Measurements from ENCODE around the gene PTPRN2.

PTPRN2 gene

GRCh38 chr7:157884461-157885062 is 703.1 kb downstream of the PTPRN2 start:
- no peak for DNase-seq (ENCODE audit: low spot score)

GRCh38 chr7:157881048-157881771 is 706.4 kb downstream of the PTPRN2 start:
- DNase-seq (ENCODE audit: low spot score) = no peak

- no peak for DNase-seq (ENCODE audit: low spot score)
Observed at GRCh38 chr7:157879391-157879790, 708.2 kb downstream of the PTPRN2 start.

GRCh38 chr7:157877298-157878090 is 710.1 kb downstream of the PTPRN2 start:
- DNase-seq (ENCODE audit: low spot score) = no peak

GRCh38 chr7:157876469-157877285 is 710.9 kb downstream of the PTPRN2 start:
- DNase-seq (ENCODE audit: low spot score) = no peak

GRCh38 chr7:157875230-157876179 is 712.1 kb downstream of the PTPRN2 start:
- DNase-seq (ENCODE audit: low spot score) = peak; percentile 54

GRCh38 chr7:157874870-157875229 is 712.8 kb downstream of the PTPRN2 start:
- peak; percentile 11 for DNase-seq (ENCODE audit: low spot score)

- DNase-seq (ENCODE audit: low spot score) = no peak
Observed at GRCh38 chr7:157874208-157874816, 713.3 kb downstream of the PTPRN2 start.

- no peak for DNase-seq (ENCODE audit: low spot score)
Observed at GRCh38 chr7:157873664-157874063, 714.0 kb downstream of the PTPRN2 start.

GRCh38 chr7:157873181-157873580 is 714.4 kb downstream of the PTPRN2 start:
- DNase-seq (ENCODE audit: low spot score) = no peak

GRCh38 chr7:157872447-157872846 is 715.2 kb downstream of the PTPRN2 start:
- no peak for DNase-seq (ENCODE audit: low spot score)

GRCh38 chr7:157871681-157872080 is 715.9 kb downstream of the PTPRN2 start:
- peak; percentile 30 for DNase-seq (ENCODE audit: low spot score)

- DNase-seq (ENCODE audit: low spot score) = no peak
Observed at GRCh38 chr7:157870644-157871290, 716.9 kb downstream of the PTPRN2 start.

GRCh38 chr7:157869793-157870192 is 717.8 kb downstream of the PTPRN2 start:
- DNase-seq (ENCODE audit: low spot score) = no peak

- no peak for DNase-seq (ENCODE audit: low spot score)
Observed at GRCh38 chr7:157867685-157868305, 719.8 kb downstream of the PTPRN2 start.

- no peak for DNase-seq (ENCODE audit: low spot score)
Observed at GRCh38 chr7:157866336-157866924, 721.2 kb downstream of the PTPRN2 start.

- DNase-seq (ENCODE audit: low spot score) = no peak
Observed at GRCh38 chr7:157865351-157866165, 722.1 kb downstream of the PTPRN2 start.

GRCh38 chr7:157864911-157865310 is 722.7 kb downstream of the PTPRN2 start:
- DNase-seq (ENCODE audit: low spot score) = no peak
